OCI-LY7 (cell line): ENCODE results near the gene IGF2.

Experiments used
- CTCF ChIP-seq: fragments of 200-600 bp; sonication (generic); conservative IDR thresholded peaks from 2 replicates; pipeline ENCODE4 v1.5.1; 2014; ENCODE audit warnings: mild to moderate bottlenecking, antibody characterized with exemption, low read length, moderate library complexity, mixed read lengths
- EZH2phosphoT487 ChIP-seq: fragments of 200-600 bp; sonication (generic); IDR thresholded peaks from 2 replicates; pipeline ENCODE4 v1.6.1; 2018; ENCODE audit warnings: low read depth, borderline replicate concordance, mild to moderate bottlenecking, mixed run types, antibody characterized with exemption, low read length, moderate library complexity, mixed read lengths

- TF ChIP-seq CTCF (peak; percentile 76), EZH2phosphoT487 (no peak)
Observed at GRCh38 chr11:2151500-2152257, 12.5 kb upstream of the IGF2 start.
